GM03348 (cell line): ENCODE measurements around the gene LHFPL3.
A peak's percentile ranks its signal among the peaks of the same experiment; 100 is the strongest.
"Not testable (repeated sequence)": the region's sequence is repeated elsewhere in the genome, so short reads cannot be mapped to it uniquely, and the experiment has no call there.

ENCODE experiments used
- DNase-seq: peaks from one replicate; pipeline ENCODE4 v3.0.0; 2012; ENCODE audit warnings: low spot score

LHFPL3 gene

DNA sequence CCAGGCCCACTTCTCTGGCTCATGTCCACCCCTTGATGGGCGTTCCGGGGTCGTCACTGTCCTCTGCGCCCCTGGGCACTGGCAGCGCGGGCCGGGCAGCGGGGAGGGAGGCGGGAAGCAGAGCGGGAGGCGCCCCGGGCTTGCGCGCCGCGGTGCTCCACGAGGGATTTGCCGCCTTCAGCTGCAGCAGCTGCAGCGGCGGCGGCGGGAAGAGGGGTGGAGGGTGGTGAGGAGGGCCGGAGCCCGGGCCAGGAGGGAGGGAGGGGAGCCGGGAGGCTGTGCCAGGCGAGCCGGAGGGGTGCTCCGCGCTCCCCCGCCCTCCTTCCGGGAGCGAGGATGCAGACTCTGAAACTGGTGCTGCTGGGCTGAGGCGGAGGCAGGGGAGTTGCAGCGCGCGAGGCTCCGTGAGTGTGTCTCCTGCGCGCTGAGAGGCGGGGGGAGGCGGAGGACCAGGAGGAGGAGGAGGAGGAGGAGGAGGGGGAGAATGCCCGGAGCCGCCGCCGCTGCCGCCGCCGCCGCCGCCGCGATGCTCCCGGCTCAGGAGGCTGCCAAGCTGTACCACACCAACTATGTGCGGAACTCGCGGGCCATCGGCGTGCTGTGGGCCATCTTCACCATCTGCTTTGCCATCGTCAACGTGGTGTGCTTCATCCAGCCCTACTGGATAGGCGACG is at the start of gene LHFPL3:
Gene LHFPL3 (plus strand): TSS at position 308 of the 674 bp plus-strand sequence.
- peak; percentile 17 for DNase-seq

DNA sequence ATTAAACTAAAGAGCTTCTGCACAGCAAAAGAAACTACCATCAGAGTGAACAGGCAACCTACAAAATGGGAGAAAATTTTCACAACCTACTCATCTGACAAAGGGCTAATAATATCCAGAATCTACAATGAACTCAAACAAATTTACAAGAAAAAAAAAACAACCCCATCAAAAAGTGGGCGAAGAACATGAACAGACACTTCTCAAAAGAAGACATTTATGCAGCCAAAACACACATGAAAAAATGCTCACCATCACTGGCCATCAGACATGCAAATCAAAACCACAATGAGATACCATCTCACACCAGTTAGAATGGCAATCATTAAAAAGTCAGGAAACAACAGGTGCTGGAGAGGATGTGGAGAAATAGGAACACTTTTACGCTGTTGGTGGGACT is 46.7 kb upstream of the LHFPL3 start:
- not testable (repeated sequence) for DNase-seq

DNA sequence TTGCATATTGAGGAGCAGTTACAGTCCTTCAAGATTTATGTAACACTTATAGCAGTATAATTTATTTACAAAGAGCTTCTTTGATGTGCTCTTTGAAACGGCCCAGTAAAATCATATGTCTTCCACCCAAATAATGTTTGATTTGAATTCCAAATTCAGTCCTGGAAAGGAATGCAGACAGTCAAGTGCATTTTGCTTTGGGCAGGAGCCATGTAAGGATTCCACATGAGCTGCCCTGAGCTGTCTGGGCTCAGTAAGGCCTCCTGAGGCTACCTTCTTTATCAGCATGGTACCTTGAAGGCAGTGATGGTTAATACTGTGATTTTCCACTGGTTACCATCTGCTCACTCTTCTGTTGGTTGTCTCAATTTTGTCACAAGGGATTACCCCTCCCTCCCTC is 41.6 kb upstream of the LHFPL3 start:
- DNase-seq, result no peak

DNA sequence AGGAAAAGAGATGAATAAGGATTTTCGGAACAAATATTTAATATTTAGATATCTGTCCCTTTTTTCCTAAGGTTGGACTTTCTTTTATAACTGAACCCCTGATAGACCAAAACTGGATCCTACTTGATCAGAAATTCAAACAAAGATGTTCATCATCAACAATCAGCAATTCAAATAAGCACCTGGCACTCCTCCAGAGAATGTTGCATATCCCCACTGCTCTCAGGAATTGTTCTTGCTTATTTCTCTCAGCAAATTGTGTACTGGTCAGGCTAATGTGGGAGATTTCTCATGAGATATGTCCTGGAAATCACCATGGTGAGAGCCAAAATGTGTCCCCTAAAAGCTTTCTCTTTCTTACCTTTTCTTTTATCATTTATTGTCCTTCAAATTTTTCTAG is 40.3 kb upstream of the LHFPL3 start:
- DNase-seq, result no peak

DNA sequence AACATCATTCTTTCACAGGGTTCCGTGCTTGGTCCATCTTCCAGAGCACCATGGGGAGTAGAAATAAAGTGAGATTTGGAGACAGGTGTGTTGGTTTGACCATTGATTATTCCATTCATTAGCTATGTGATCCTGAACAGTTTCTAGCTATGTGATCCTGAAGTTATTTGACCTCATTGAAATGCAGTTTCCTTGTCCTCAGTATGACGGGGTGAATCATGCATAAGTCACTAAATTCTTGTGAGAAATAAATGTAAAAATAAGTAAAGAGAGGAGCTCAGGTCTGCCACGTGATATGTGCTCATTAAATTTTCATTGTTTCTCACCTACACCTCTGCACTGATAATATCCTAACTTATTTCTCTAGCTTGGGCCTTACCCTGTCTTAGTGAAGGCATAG is 34.1 kb upstream of the LHFPL3 start:
- DNase-seq, result no peak

DNA sequence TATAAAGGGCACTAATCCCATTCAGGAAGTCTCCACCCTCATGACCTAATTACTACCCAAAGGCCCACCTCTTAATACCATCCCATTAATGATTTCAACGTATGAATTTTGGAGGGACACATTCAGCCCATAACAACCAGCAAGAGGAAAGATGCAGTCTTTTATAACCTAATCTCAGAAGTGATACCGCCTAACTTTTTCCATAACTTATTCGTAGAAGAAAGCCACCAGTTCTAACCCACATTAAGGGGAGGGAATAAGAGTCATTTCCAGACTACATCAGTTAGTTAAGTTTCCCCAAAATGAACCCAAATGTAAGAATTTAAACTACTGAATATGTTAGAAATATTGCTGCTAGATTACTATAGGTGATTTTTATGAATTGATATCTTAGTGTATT is 32.1 kb upstream of the LHFPL3 start:
- DNase-seq, result no peak

GRCh38 chr7:104296900-104297299 is 31.5 kb upstream of the LHFPL3 start:
- DNase-seq, result no peak

DNA sequence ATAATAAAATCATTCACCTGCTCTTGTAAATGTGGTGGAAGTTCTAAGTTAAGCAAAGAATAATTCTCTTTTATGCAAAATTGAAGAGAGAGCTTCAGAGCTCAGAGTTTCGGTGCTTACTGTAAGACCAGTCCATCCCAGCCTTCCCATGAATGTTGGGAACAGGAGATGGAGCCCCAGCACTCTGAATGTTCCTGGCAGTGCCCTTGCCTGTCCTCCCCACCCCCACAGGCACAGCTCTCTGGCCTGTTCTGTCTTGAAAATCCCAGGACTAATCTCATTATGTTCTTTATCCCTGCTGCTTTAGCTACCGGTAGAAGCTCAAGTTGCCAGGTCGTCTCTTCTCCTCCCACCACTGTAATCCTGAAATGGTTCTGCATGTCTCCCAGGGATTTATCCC is 29.1 kb upstream of the LHFPL3 start:
- no peak for DNase-seq

DNA sequence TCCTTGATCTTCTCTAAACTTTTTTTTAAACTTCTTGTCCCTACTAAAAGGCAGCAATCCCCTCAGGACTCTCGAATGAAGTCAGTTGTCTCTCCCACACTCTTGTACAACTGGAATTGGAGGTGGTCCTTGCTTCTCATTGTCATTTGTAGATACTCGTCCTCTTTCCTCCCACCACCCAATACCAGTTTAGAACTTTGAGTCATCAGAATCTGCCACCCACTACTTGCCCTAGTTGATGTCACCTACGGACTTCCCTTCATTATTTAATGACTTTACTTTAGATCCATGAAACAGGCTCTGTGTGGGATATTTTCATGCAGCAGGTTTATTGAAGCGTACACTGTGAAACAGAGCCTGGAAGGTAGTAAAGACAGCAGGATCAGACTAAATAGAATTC is 28.6 kb upstream of the LHFPL3 start:
- DNase-seq, result no peak

- no peak for DNase-seq
These were observed 21.6 kb upstream of the LHFPL3 start for GRCh38 chr7:104306793-104307192.

- no peak for DNase-seq
These were observed 10.3 kb upstream of the LHFPL3 start for GRCh38 chr7:104317948-104318629.

DNA sequence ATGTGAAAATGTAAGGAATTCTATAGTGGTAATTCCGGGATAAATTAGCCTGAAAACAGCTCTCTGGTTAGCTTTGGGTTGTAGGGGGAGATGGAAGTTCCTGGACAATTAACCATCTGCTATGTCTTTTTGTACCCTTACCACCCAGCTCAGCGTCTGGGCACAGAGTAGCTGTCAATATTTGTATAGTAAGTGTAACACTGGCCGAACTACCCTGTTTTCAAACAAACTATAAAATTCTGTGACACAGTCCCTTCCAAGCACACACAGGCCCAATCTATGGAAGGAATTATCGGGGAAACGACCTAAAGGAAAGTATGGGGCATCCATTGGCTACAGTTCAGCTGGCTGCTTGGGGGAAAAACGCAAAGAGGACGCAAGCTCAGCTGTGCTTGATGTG is 869 bp upstream of the LHFPL3 start:
- DNase-seq, result no peak

DNA sequence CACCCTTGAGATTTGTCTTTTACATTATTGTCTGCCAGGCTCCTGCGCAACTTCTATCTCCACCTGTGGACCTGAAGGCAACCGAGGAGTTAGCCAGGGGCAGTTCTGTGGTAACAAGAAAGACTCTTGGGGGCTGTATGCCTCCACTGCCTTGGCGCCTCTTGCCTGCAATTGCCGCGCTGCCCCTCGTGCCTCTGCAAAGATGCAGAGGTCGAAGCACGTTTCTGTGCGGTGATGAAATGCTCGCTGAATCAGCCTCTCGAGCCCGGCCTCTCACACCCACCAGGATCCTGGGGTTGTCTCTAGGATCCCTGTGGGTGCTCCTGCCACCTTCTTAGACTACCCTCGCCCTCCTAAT is 486 bp upstream of the LHFPL3 start:
- DNase-seq, result no peak

- peak; percentile 6 for DNase-seq
These were observed 795 bp downstream of the LHFPL3 start for GRCh38 chr7:104328970-104329825.

DNA sequence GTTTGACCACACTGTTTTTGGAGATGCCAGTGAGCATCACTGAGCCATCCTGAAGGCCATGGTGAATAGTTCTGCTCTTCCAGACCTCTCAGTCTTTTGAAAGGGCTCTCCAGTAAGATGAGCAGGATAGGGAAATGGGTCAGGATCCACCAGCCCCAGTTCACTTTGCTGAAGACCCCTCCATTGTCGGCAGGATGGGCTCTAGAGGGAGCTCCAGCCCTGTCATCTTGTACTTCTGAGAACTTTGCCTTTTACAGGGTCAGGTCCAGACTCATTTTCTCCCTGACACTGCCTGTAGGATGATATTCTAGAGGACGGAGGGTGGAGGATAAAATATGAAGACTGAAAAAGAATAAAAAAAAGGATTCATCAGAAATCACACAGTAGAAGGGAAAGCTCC is 13.1 kb downstream of the LHFPL3 start:
- no peak for DNase-seq

- no peak for DNase-seq
These were observed 24.3 kb downstream of the LHFPL3 start for GRCh38 chr7:104352736-104353135.

GRCh38 chr7:104357166-104357565 is 28.8 kb downstream of the LHFPL3 start:
- no peak for DNase-seq

DNA sequence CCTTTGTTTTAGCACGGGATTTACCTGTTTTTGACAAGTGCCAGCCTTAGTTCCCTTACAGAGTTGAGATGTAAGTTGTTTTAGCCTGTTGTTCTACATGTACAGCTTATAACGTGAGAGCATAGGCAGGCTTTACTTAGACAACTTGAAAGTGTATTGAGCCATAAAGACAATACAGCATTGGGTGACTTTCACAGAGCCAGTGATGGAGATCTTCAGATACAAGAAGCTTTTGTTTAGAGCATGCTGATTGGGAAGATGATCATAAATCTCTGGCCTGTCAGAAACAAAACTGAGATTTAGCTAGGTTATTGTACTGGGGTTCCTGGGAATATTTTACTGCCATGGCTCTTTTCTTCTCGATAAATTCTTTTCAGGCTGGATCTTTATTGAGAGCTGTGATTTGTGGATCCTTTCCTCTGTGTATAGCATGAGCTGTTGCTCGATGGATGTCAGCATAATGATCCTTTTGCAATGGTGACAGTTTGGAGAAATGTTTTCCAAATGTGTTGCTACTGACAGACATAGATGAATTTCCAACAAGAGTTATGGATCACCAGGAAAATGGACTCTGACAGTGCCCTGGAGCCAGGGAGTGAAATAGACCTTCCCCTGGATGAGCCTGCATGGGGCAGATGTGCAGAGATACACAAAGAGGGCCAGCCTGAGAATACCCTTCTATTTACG is 30.2 kb downstream of the LHFPL3 start:
- no peak for DNase-seq

- DNase-seq, result no peak
These were observed 34.4 kb downstream of the LHFPL3 start for GRCh38 chr7:104362756-104363155.

GRCh38 chr7:104363355-104363754 is 35.0 kb downstream of the LHFPL3 start:
- no peak for DNase-seq

GRCh38 chr7:104366390-104366789 is 38.0 kb downstream of the LHFPL3 start:
- DNase-seq, result no peak

GRCh38 chr7:104367926-104368325 is 39.5 kb downstream of the LHFPL3 start:
- DNase-seq, result no peak
